Measurements from ENCODE around the gene PKN3. TPM values are rescaled to one million over a fixed set of nuclear protein-coding genes. Genes with fewer than 3 reads are reported as not detected.

Gene PKN3
- total RNA-seq, 4 donors from 2014 or later = 4.4 to 7.6 (median 6.4) TPM

- Histone ChIP-seq H3K9me3 (no peaks in the 10 kb centered on the region), H3K27ac (no peak overlapping the region), H3K4me1 (peaks cover 0 to 9% of the 10 kb centered on the region in 2 donors), H3K27me3 (no peaks in the 10 kb centered on the region), H3K36me3 (no peaks in the 10 kb centered on the region), H3K4me3 (replicated peaks in 1 of 3) (no peak overlapping the region)
- TF ChIP-seq CTCF (IDR thresholded peaks at IDR 0.05) = no peak
- no peak for TF ChIP-seq POLR2A (IDR thresholded peaks at IDR 0.05)
- intact Hi-C loops (cut with DNase I) = no loop called here
- WGBS, 2 donors = 88% methylated on average over 20 to 31 of the region's 36 CpGs
- no peak for DNase-seq
Measured at GRCh38 chr9:128705051-128705965, 3.0 kb downstream of the PKN3 start.

GRCh38 chr9:128706045-128706444 is 3.7 kb downstream of the PKN3 start:
- no peak for DNase-seq
- H3K36me3 ChIP-seq = no peaks in the 10 kb centered on the region
- WGBS, 2 donors = 100% methylated on average over 1 of the region's 1 CpG

GRCh38 chr9:128706671-128707381 is 4.5 kb downstream of the PKN3 start:
- Histone ChIP-seq H3K27me3 (no peaks in the 10 kb centered on the region), H3K4me1 (peaks cover 0 to 9% of the 10 kb centered on the region in 2 donors), H3K4me3 (replicated peaks in 1 of 3) (no peak overlapping the region), H3K36me3 (no peaks in the 10 kb centered on the region), H3K27ac (no peak overlapping the region), H3K9me3 (no peaks in the 10 kb centered on the region)
- WGBS, 2 donors = 82 to 84% methylated on average over 20 of the region's 23 CpGs
- TF ChIP-seq POLR2A (IDR thresholded peaks at IDR 0.05) (no peak), CTCF (IDR thresholded peaks at IDR 0.05) (no peak)
- no peak for DNase-seq
- intact Hi-C loops (cut with DNase I) = no loop called here

More at GRCh38 chr9:128706045-128706444, 3.7 kb downstream of the PKN3 start:
- H3K27ac ChIP-seq = no peak overlapping the region
- TF ChIP-seq POLR2A (IDR thresholded peaks at IDR 0.05) (no peak), CTCF (IDR thresholded peaks at IDR 0.05) (no peak)
- H3K9me3 ChIP-seq = no peaks in the 10 kb centered on the region
- H3K4me3 ChIP-seq (replicated peaks in 1 of 3) = no peak overlapping the region
- intact Hi-C loops (cut with DNase I) = no loop called here
- peaks cover 0 to 9% of the 10 kb centered on the region in 2 donors for H3K4me1 ChIP-seq
- no peaks in the 10 kb centered on the region for H3K27me3 ChIP-seq

- Histone ChIP-seq H3K36me3 (no peaks in the 10 kb centered on the region), H3K4me1 (peaks cover 0 to 5% of the 10 kb centered on the region in 2 donors), H3K27me3 (no peaks in the 10 kb centered on the region), H3K4me3 (replicated peaks in 1 of 3) (no peak overlapping the region), H3K27ac (no peak overlapping the region), H3K9me3 (no peaks in the 10 kb centered on the region)
- intact Hi-C loops (cut with DNase I) = no loop called here
- TF ChIP-seq CTCF (IDR thresholded peaks at IDR 0.05) (no peak), POLR2A (IDR thresholded peaks at IDR 0.05) (no peak)
- no peak for DNase-seq
- 91 to 95% methylated on average over 8 of the region's 8 CpGs for WGBS, 2 donors
Measured at GRCh38 chr9:128707446-128707845, 5.1 kb downstream of the PKN3 start.

Data from thyroid gland (tissue), 4 donors.